Cardiac fibroblast (primary cell): Measurements from ENCODE around the gene AQP2.

Experiments used
- DNase-seq, 2 donors: peaks; one replicate each; pipeline versions ENCODE4 v3.0.0 to v3.0.0-alpha.2; 2010; ENCODE audit warnings: low read depth in 2 of 2
- H3K4me3 ChIP-seq, 2 donors: replicated peaks in 1 of 2; 1 replicate in 1 of 2; 2 replicates in 1 of 2; pipeline ENCODE4 v1.5.1; 2011; ENCODE audit warnings: low read depth in 2 of 2, low read length in 2 of 2, mild to moderate bottlenecking in 2 of 2, moderate library complexity in 1 of 2
- CTCF ChIP-seq: IDR thresholded peaks from one replicate; pipeline ENCODE4 v1.5.1; 2011; ENCODE audit warnings: low read depth, mild to moderate bottlenecking, low read length, inconsistent platforms

AQP2 gene

GRCh38 chr12:49973361-49973830 lies 22.9 kb downstream of the AQP2 start:
- H3K4me3 ChIP-seq, result no peak overlapping the region
- TF ChIP-seq CTCF, result no peak
- no peak for DNase-seq

GRCh38 chr12:49974231-49974675 lies 23.7 kb downstream of the AQP2 start:
- no peak overlapping the region for H3K4me3 ChIP-seq
- peak; percentile 73 to 83 for DNase-seq
- TF ChIP-seq CTCF, result peak; percentile 79

- H3K4me3 ChIP-seq, result no peak overlapping the region
- DNase-seq, result no peak
- no peak for TF ChIP-seq CTCF
Measured at GRCh38 chr12:49974677-49975317, 24.3 kb downstream of the AQP2 start.

- no peak for DNase-seq
- TF ChIP-seq CTCF, result no peak
- no peak overlapping the region for H3K4me3 ChIP-seq
Measured at GRCh38 chr12:49975318-49975761, 24.8 kb downstream of the AQP2 start.

GRCh38 chr12:49976557-49976956 lies 26.0 kb downstream of the AQP2 start:
- no peak for DNase-seq
- H3K4me3 ChIP-seq, result no peak overlapping the region
- no peak for TF ChIP-seq CTCF

- TF ChIP-seq CTCF, result no peak
- no peak overlapping the region for H3K4me3 ChIP-seq
- no peak for DNase-seq
Measured at GRCh38 chr12:49978125-49978524, 27.6 kb downstream of the AQP2 start.
